K562 (cell line): ENCODE measurements around the gene POU2F1. TPM values are rescaled to one million over a fixed set of nuclear protein-coding genes. Genes with fewer than 3 reads are reported as not detected.

Source experiments
- ATAC-seq: fragments of 200-7000 bp; cut with Tn5 transposase; 3 replicates; pipeline ENCODE4 v1.9.1; 2020; ENCODE audit warnings: moderate library complexity
- BruUV-seq: library from RNA; stranded (reverse); fragments of 400-500 nt; replicated peaks from 2 replicates; lab custom pipeline; 2021; lab: Mats Ljungman, UMichigan
- CTCF ChIA-PET: fragments of 300-600 bp; formaldehyde crosslinking; extraction: SDS; loops from one replicate; lab custom pipeline; 2021; ENCODE audit warnings: low intra/inter-chr PET ratio; lab: Yijun Ruan, JAX
- POLR2A ChIA-PET: fragments of 300-600, 350-650 bp; sonication (Branson Sonifier 250); formaldehyde crosslinking; extraction: SDS; loops from one replicate; lab custom pipeline; 2021; ENCODE audit warnings: antibody characterized with exemption, inconsistent platforms; lab: Yijun Ruan, JAX
- DNase-seq, 4 experiments: peaks; one replicate each; pipeline versions ENCODE4 v3.0.0 to v3.0.0-alpha.2; 2011 to 2018; ENCODE audit warnings: low spot score in 3 of 4, mixed read lengths in 3 of 4; ENCODE audit errors: extremely low read depth in 1 of 4
- FAIRE-seq: peaks from 2 replicates; lab custom pipeline; 2011; peaks lifted over from hg19 to GRCh38; lab: Jason Lieb, UNC
- H2AFZ ChIP-seq: 2 replicates; pipeline ENCODE4 v1.6.0; 2011; ENCODE audit warnings: low read depth, low read length, control low read depth, inconsistent platforms
- H3K27ac ChIP-seq: fragments of 200-600 bp; 3 replicates; pipeline ENCODE4 v1.8.0; 2011; ENCODE audit warnings: low read depth, mild to moderate bottlenecking, control low read depth, inconsistent platforms, low read length, moderate library complexity, mixed read lengths; ENCODE audit errors: extremely low read depth
- H3K27me3 ChIP-seq, 2 experiments: fragments of 300-600 bp in 1 of 2; 2 replicates in 1 of 2; 3 replicates in 1 of 2; pipeline versions ENCODE4 v1.6.0 to v1.8.0; 2011; ENCODE audit warnings: inconsistent platforms in 2 of 2, low read length in 2 of 2, mild to moderate bottlenecking in 1 of 2, mixed read lengths in 1 of 2, moderate library complexity in 1 of 2; ENCODE audit not compliant: control insufficient read depth in 2 of 2, insufficient read depth in 2 of 2
- H3K36me3 ChIP-seq: fragments of 300-600 bp; 3 replicates; pipeline ENCODE4 v1.8.0; 2011; ENCODE audit warnings: mild to moderate bottlenecking, low read length, inconsistent platforms; ENCODE audit not compliant: control insufficient read depth, insufficient read depth
- H3K4me1 ChIP-seq, 2 experiments: fragments of 200-600 bp in 1 of 2; replicated peaks in 1 of 2; 2 replicates in 1 of 2; 3 replicates in 1 of 2; pipeline versions ENCODE4 v1.5.1 to v1.8.0; 2011; ENCODE audit warnings: inconsistent platforms in 2 of 2, low read length in 2 of 2, mild to moderate bottlenecking in 1 of 2, mixed read lengths in 1 of 2, moderate library complexity in 1 of 2; ENCODE audit not compliant: control insufficient read depth in 2 of 2, insufficient read depth in 2 of 2
- H3K4me2 ChIP-seq: 2 replicates; pipeline ENCODE4 v1.6.1; 2011; ENCODE audit warnings: low read length, control low read depth, inconsistent platforms, mixed read lengths; ENCODE audit not compliant: insufficient read depth
- H3K4me3 ChIP-seq: fragments of 200-600 bp; sonication (generic), shearing (Covaris generic); 2 replicates; pipeline ENCODE4 v1.5.1; 2016; ENCODE audit warnings: control low read depth, inconsistent platforms
- H3K79me2 ChIP-seq: fragments of 200-600 bp; 3 replicates; pipeline ENCODE4 v1.8.0; 2011; ENCODE audit warnings: low read length, inconsistent platforms; ENCODE audit not compliant: control insufficient read depth, insufficient read depth
- H3K9ac ChIP-seq, 2 experiments: 2 replicates each; pipeline versions ENCODE4 v1.6.0 to v1.6.1; 2011; ENCODE audit warnings: low read depth in 2 of 2, low read length in 2 of 2, control low read depth in 1 of 2, inconsistent platforms in 1 of 2, mild to moderate bottlenecking in 1 of 2, mixed read lengths in 1 of 2; ENCODE audit not compliant: insufficient read depth in 1 of 2
- H3K9me1 ChIP-seq: one replicate; pipeline ENCODE4 v1.6.0; 2011; ENCODE audit warnings: inconsistent platforms, mild to moderate bottlenecking, low read length, moderate library complexity; ENCODE audit not compliant: control insufficient read depth, insufficient read depth
- H3K9me3 ChIP-seq: replicated peaks from 2 replicates; pipeline ENCODE4 v1.5.1; 2011; ENCODE audit warnings: low read depth, low read length, inconsistent platforms; ENCODE audit not compliant: control insufficient read depth, insufficient read depth
- H4K20me1 ChIP-seq: replicated peaks from 2 replicates; pipeline ENCODE4 v1.6.1; 2011; ENCODE audit warnings: low read length, inconsistent platforms, mixed read lengths; ENCODE audit not compliant: control insufficient read depth, insufficient read depth
- EP400 ChIP-seq: fragments of 450-650 bp; IDR thresholded peaks from 2 replicates; pipeline ENCODE4 v1.6.1; 2017; ENCODE audit warnings: antibody characterized with exemption, mild to moderate bottlenecking, moderate library complexity
- MEF2D ChIP-seq: conservative IDR thresholded peaks from 2 replicates; pipeline ENCODE4 v1.6.1; 2016; ENCODE audit warnings: low read depth, missing genetic modification characterization, missing compliant biosample characterization
- PRDM10 ChIP-seq: fragments of 450-650 bp; IDR thresholded peaks from 2 replicates; pipeline ENCODE4 v1.6.1; 2018; ENCODE audit not compliant: partially characterized antibody
- RBM17 ChIP-seq: fragments of 200-400 bp; formaldehyde crosslinking; IDR thresholded peaks from 2 replicates; pipeline ENCODE4 v1.6.1; 2017; ENCODE audit warnings: low read depth, mild to moderate bottlenecking, low read length, borderline replicate concordance
- TBP ChIP-seq: optimal IDR thresholded peaks from 2 replicates; pipeline ENCODE3; 2011; ENCODE audit warnings: low read depth, low read length, improper control_type of control experiment
- WGBS: fragments of 100-300 bp; shearing (Covaris generic); methylation state at CpG from one replicate; pipeline ENCODE4 v1.1.6; 2016; ENCODE audit warnings: low coverage, mixed read lengths; ENCODE audit not compliant: insufficient coverage; ENCODE audit errors: missing lambda C conversion rate; 5-methylcytosine and 5-hydroxymethylcytosine counted together
- in situ Hi-C: fragments of 300-500 bp; cut with MboI; formaldehyde crosslinking; loops from 4 replicates; pipeline ENCODE4 v1.15.0; 2018; ENCODE audit warnings: inconsistent platforms, mixed read lengths
- intact Hi-C: fragments of 100-400 bp; cut with micrococcal nuclease; formaldehyde crosslinking; loops from 2 replicates; pipeline ENCODE4 v1.14.2; 2022
- polyA plus RNA-seq, 8 experiments: library from polyadenylated mRNA; depleted of rRNA in 4 of 8; stranded (reverse) in 5 of 8; unstranded in 3 of 8; fragments of >200 nt; fragmentation: Nextera tagmentation in 2 of 8; fragmentation: Illumina TruSeq in 1 of 8; extraction: Ambion mirVana in 2 of 8; extraction: Trizol in 1 of 8; gene quantifications; 2 replicates each; pipeline versions ENCODE4 v1.2.1 to v1.2.3, GENCODE V29; 2011 to 2014; ENCODE audit warnings: inconsistent platforms in 1 of 8, missing spikeins in 1 of 8
- total RNA-seq, 7 experiments: library from RNA; depleted of rRNA in 6 of 7; stranded (reverse); fragments of >200 nt in 6 of 7; fragmentation: Illumina TruSeq in 2 of 7; extraction: Trizol in 2 of 7; gene quantifications; 2 replicates each; pipeline versions ENCODE4 v1.2.1 to v1.2.3, GENCODE V29; 2011 to 2021; ENCODE audit warnings: low replicate concordance in 1 of 7
- TF ChIP-seq, protein P1 (sequence below): fragments of 250-450 bp; sonication (Bioruptor Pico); IDR thresholded peaks from 2 replicates; pipeline ENCODE4 v1.8.0; 2021; ENCODE audit warnings: moderate library complexity, mild to moderate bottlenecking, inconsistent platforms
- TF ChIP-seq, protein P2 (sequence below), 2 experiments: fragments of 250-450 bp in 1 of 2; fragments of 450-650 bp in 1 of 2; sonication (Bioruptor Pico) in 1 of 2; IDR thresholded peaks; 2 replicates each; pipeline versions ENCODE4 v1.6.1 to v1.8.0; 2016 to 2021; ENCODE audit warnings: mild to moderate bottlenecking in 2 of 2, moderate library complexity in 2 of 2, missing compliant biosample characterization in 1 of 2, missing genetic modification characterization in 1 of 2
- TF ChIP-seq, protein P3 (sequence below): sonication (generic); formaldehyde crosslinking; IDR thresholded peaks from 2 replicates; pipeline ENCODE4 v1.8.1; 2023; ENCODE audit warnings: missing genetic modification reagents, mild to moderate bottlenecking, borderline replicate concordance

Gene POU2F1
- total and polyA plus RNA-seq, 9 of the 15 experiments (the other 6 are each of a cell fraction or from before 2014, with no cell fraction given), result 2.6 to 22.3 (median 8.8) TPM

GRCh38 chr1:167268347-167268787, 47.7 kb downstream of the POU2F1 start:
- in situ Hi-C loops (loop anchor here (5.0 kb wide), 2 partner anchors 174 to 259 kb away; no protein-coding TSS in a partner anchor), intact Hi-C loops (loop anchor here (1.0 to 5.0 kb wide), 7 partner anchors 46 to 419 kb away; partner anchors contain the start of gene POU2F1)
- Histone ChIP-seq H3K27me3 (no peaks in the 10 kb centered on the region), H3K4me1 (peaks cover 4% of the 10 kb centered on the region in 2 experiments; a peak in 3 of 5 replicates), H3K9me3 (no peaks in the 10 kb centered on the region), H2AFZ (peak overlapping the region; percentile 19; the same call in 1 of the 2 replicates), H3K27ac (no peak overlapping the region), H3K4me3 (no peak overlapping the region), H3K79me2 (peaks cover 66% of the 10 kb centered on the region), H3K9me1 (no peaks in the 10 kb centered on the region), H3K4me2 (no peak overlapping the region), H3K9ac (no peak overlapping the region), H4K20me1 (no peaks in the 10 kb centered on the region), H3K36me3 (no peaks in the 10 kb centered on the region)
- POLR2A ChIA-PET, result interaction anchor here (0.5 to 2.7 kb wide), 9 partner anchors 10 to 359 kb away, joined by 3 to 7 read pairs (median 3); no protein-coding TSS in a partner anchor
- TF ChIP-seq PRDM10 (no peak), EP400 (no peak), MEF2D (no peak), TBP (no peak), RBM17 (no peak)
- TF ChIP-seq, protein P1, sequence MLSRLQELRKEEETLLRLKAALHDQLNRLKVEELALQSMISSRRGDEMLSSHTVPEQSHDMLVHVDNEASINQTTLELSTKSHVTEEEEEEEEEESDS (CRISPR knock-in tag), result no peak
- TF ChIP-seq, protein P2, sequence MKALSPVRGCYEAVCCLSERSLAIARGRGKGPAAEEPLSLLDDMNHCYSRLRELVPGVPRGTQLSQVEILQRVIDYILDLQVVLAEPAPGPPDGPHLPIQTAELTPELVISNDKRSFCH (CRISPR knock-in tag; IDR thresholded peaks at IDR 0.05), result no peak
- TF ChIP-seq, protein P2 (tag; IDR thresholded peaks at IDR 0.05), result no peak
- TF ChIP-seq, protein P3, sequence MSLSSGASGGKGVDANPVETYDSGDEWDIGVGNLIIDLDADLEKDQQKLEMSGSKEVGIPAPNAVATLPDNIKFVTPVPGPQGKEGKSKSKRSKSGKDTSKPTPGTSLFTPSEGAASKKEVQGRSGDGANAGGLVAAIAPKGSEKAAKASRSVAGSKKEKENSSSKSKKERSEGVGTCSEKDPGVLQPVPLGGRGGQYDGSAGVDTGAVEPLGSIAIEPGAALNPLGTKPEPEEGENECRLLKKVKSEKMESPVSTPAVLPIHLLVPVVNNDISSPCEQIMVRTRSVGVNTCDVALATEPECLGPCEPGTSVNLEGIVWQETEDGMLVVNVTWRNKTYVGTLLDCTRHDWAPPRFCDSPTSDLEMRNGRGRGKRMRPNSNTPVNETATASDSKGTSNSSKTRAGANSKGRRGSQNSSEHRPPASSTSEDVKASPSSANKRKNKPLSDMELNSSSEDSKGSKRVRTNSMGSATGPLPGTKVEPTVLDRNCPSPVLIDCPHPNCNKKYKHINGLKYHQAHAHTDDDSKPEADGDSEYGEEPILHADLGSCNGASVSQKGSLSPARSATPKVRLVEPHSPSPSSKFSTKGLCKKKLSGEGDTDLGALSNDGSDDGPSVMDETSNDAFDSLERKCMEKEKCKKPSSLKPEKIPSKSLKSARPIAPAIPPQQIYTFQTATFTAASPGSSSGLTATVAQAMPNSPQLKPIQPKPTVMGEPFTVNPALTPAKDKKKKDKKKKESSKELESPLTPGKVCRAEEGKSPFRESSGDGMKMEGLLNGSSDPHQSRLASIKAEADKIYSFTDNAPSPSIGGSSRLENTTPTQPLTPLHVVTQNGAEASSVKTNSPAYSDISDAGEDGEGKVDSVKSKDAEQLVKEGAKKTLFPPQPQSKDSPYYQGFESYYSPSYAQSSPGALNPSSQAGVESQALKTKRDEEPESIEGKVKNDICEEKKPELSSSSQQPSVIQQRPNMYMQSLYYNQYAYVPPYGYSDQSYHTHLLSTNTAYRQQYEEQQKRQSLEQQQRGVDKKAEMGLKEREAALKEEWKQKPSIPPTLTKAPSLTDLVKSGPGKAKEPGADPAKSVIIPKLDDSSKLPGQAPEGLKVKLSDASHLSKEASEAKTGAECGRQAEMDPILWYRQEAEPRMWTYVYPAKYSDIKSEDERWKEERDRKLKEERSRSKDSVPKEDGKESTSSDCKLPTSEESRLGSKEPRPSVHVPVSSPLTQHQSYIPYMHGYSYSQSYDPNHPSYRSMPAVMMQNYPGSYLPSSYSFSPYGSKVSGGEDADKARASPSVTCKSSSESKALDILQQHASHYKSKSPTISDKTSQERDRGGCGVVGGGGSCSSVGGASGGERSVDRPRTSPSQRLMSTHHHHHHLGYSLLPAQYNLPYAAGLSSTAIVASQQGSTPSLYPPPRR (CRISPR knock-in tag), result no peak
- CTCF ChIA-PET, result interaction anchor here (0.5 to 2.0 kb wide), 4 partner anchors 133 to 267 kb away, joined by 3 to 13 read pairs (median 4); no protein-coding TSS in a partner anchor
- no peak for DNase-seq
- WGBS, result 68% methylated on average over 2 of the region's 2 CpGs
- BruUV-seq, result no TSS peak
- FAIRE-seq, result no peak
- no peak for ATAC-seq
